Neural progenitor cell (in vitro differentiated cells): ENCODE measurements around the gene HFE. TPM values are rescaled to one million over a fixed set of nuclear protein-coding genes. Genes with fewer than 3 reads are reported as not detected.
A peak's percentile ranks its signal among the peaks of the same experiment; 100 is the strongest.

ENCODE experiments used
- DNase-seq: peaks from one replicate; pipeline ENCODE4 v3.0.0-alpha.2; 2016; ENCODE audit warnings: low spot score
- H2AFZ ChIP-seq: fragments of 200-600 bp; sonication (generic); replicated peaks from 2 replicates; pipeline ENCODE4 v1.6.1; 2016; ENCODE audit warnings: antibody characterized with exemption
- H3F3A ChIP-seq: fragments of 200-600 bp; sonication (generic); 2 replicates; pipeline ENCODE4 v1.6.1; 2016; ENCODE audit warnings: antibody characterized with exemption, low read depth
- H3K27ac ChIP-seq: fragments of 200-600 bp; sonication (generic); 2 replicates; pipeline ENCODE4 v1.5.1; 2016; ENCODE audit warnings: mild to moderate bottlenecking
- H3K27me3 ChIP-seq: fragments of 200-600 bp; sonication (generic); 2 replicates; pipeline ENCODE4 v1.6.1; 2016; ENCODE audit warnings: mild to moderate bottlenecking, moderate library complexity
- H3K36me3 ChIP-seq: fragments of 200-600 bp; sonication (generic); 2 replicates; pipeline ENCODE4 v1.5.1; 2016
- H3K4me1 ChIP-seq: fragments of 200-600 bp; sonication (generic); 2 replicates; pipeline ENCODE4 v1.6.1; 2016; ENCODE audit warnings: mixed run types
- H3K4me2 ChIP-seq: fragments of 200-600 bp; sonication (generic); 2 replicates; pipeline ENCODE4 v1.6.1; 2016
- H3K4me3 ChIP-seq: fragments of 200-600 bp; sonication (generic); 2 replicates; pipeline ENCODE4 v1.5.1; 2016
- H3K79me2 ChIP-seq: fragments of 200-600 bp; sonication (generic); 2 replicates; pipeline ENCODE4 v1.6.1; 2016; ENCODE audit warnings: low read depth
- H3K9ac ChIP-seq: fragments of 200-600 bp; sonication (generic); 2 replicates; pipeline ENCODE4 v1.6.1; 2016
- H3K9me3 ChIP-seq: fragments of 200-600 bp; sonication (generic); 2 replicates; pipeline ENCODE4 v1.5.1; 2016; ENCODE audit warnings: low read depth
- H4K20me1 ChIP-seq: fragments of 200-600 bp; sonication (generic); 2 replicates; pipeline ENCODE4 v1.6.1; 2016; ENCODE audit warnings: low read depth
- H3K27ac Mint-ChIP-seq: 3 replicates; pipeline ENCODE4 v1.8.0; 2021; ENCODE audit warnings: mixed read lengths
- H3K27me3 Mint-ChIP-seq: 2 replicates; pipeline ENCODE4 v1.8.0; 2022; ENCODE audit warnings: low read depth, mild to moderate bottlenecking, inconsistent platforms, moderate library complexity, mixed read lengths; ENCODE audit not compliant: insufficient read depth
- H3K36me3 Mint-ChIP-seq: 3 replicates; pipeline ENCODE4 v1.8.0; 2021; ENCODE audit warnings: mixed read lengths
- H3K4me1 Mint-ChIP-seq: 3 replicates; pipeline ENCODE4 v1.8.0; 2021; ENCODE audit warnings: mixed read lengths
- H3K4me3 Mint-ChIP-seq: 3 replicates; pipeline ENCODE4 v1.8.0; 2021; ENCODE audit warnings: mild to moderate bottlenecking, moderate library complexity, mixed read lengths
- H3K9me3 Mint-ChIP-seq: 3 replicates; pipeline ENCODE4 v1.8.0; 2020; ENCODE audit warnings: mixed read lengths
- EZH2 ChIP-seq: fragments of 200-600 bp; sonication (generic); IDR thresholded peaks from 2 replicates; pipeline ENCODE4 v1.6.1; 2017; ENCODE audit warnings: antibody characterized with exemption, mild to moderate bottlenecking, moderate library complexity
- EZH2phosphoT487 ChIP-seq: fragments of 200-600 bp; sonication (generic); IDR thresholded peaks from 2 replicates; pipeline ENCODE4 v1.6.1; 2017; ENCODE audit warnings: antibody characterized with exemption
- total RNA-seq: library from RNA; depleted of rRNA; stranded (reverse); fragments of >200 nt; gene quantifications from 2 replicates; pipeline ENCODE4 v1.2.3, GENCODE V29; 2015; ENCODE audit warnings: low replicate concordance
- TF ChIP-seq, protein P1 (sequence below): fragments of 200-600 bp; sonication (generic); IDR thresholded peaks from 2 replicates; pipeline ENCODE4 v1.5.1; 2017; ENCODE audit warnings: antibody characterized with exemption, mild to moderate bottlenecking

The HFE gene
- total RNA-seq, 1 donor from 2014 or later = 0.43 TPM

GRCh38 chr6:26053992-26054780 is 33.0 kb upstream of the HFE start:
- H3K9me3 Mint-ChIP-seq = peaks cover 3% of the 10 kb centered on the region
- H3K4me3 ChIP-seq = peak overlapping the region; percentile 90
- peaks cover 46% of the 10 kb centered on the region for H3F3A ChIP-seq
- no peaks in the 10 kb centered on the region for H3K9me3 ChIP-seq
- peak overlapping the region; percentile 99 for H3K27ac Mint-ChIP-seq
- peaks cover 4% of the 10 kb centered on the region for H3K79me2 ChIP-seq
- H3K36me3 Mint-ChIP-seq = peaks cover 1% of the 10 kb centered on the region
- DNase-seq = no peak
- H2AFZ ChIP-seq = no peak overlapping the region
- peak overlapping the region; percentile 97 for H3K4me3 Mint-ChIP-seq
- peak overlapping the region; percentile 90 for H3K27ac ChIP-seq
- TF ChIP-seq EZH2phosphoT487 (no peak), EZH2 (no peak)
- TF ChIP-seq, protein P1, sequence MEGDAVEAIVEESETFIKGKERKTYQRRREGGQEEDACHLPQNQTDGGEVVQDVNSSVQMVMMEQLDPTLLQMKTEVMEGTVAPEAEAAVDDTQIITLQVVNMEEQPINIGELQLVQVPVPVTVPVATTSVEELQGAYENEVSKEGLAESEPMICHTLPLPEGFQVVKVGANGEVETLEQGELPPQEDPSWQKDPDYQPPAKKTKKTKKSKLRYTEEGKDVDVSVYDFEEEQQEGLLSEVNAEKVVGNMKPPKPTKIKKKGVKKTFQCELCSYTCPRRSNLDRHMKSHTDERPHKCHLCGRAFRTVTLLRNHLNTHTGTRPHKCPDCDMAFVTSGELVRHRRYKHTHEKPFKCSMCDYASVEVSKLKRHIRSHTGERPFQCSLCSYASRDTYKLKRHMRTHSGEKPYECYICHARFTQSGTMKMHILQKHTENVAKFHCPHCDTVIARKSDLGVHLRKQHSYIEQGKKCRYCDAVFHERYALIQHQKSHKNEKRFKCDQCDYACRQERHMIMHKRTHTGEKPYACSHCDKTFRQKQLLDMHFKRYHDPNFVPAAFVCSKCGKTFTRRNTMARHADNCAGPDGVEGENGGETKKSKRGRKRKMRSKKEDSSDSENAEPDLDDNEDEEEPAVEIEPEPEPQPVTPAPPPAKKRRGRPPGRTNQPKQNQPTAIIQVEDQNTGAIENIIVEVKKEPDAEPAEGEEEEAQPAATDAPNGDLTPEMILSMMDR = no peak
- H3K27me3 Mint-ChIP-seq = peaks cover 6% of the 10 kb centered on the region
- H4K20me1 ChIP-seq = no peaks in the 10 kb centered on the region
- no peaks in the 10 kb centered on the region for H3K36me3 ChIP-seq
- peaks cover 33% of the 10 kb centered on the region for H3K4me1 Mint-ChIP-seq
- peak overlapping the region; percentile 11 for H3K9ac ChIP-seq
- H3K4me2 ChIP-seq = peak overlapping the region; percentile 89
- no peaks in the 10 kb centered on the region for H3K27me3 ChIP-seq
- peaks cover 24% of the 10 kb centered on the region for H3K4me1 ChIP-seq

GRCh38 chr6:26054781-26055718 is 32.2 kb upstream of the HFE start:
- Histone ChIP-seq H3F3A (peaks cover 44% of the 10 kb centered on the region), H3K9ac (peak overlapping the region; percentile 60), H2AFZ (no peak overlapping the region), H3K79me2 (peaks cover 4% of the 10 kb centered on the region), H3K4me1 (peaks cover 17% of the 10 kb centered on the region), H4K20me1 (no peaks in the 10 kb centered on the region), H3K9me3 (no peaks in the 10 kb centered on the region), H3K4me2 (peak overlapping the region; percentile 89), H3K27ac (peak overlapping the region; percentile 90), H3K27me3 (no peaks in the 10 kb centered on the region), H3K36me3 (no peaks in the 10 kb centered on the region), H3K4me3 (peak overlapping the region; percentile 90)
- Mint-ChIP-seq H3K27me3 (peaks cover 5% of the 10 kb centered on the region), H3K27ac (peak overlapping the region; percentile 99), H3K9me3 (peaks cover 3% of the 10 kb centered on the region), H3K4me1 (peaks cover 33% of the 10 kb centered on the region), H3K4me3 (peak overlapping the region; percentile 97), H3K36me3 (peaks cover 1% of the 10 kb centered on the region)
- peak; percentile 91 for DNase-seq
- TF ChIP-seq EZH2 (no peak), EZH2phosphoT487 (no peak)
- TF ChIP-seq, protein P1 = peak; percentile 20

- H3K4me3 Mint-ChIP-seq = peak overlapping the region; percentile 97
- peak overlapping the region; percentile 90 for H3K27ac ChIP-seq
- TF ChIP-seq, protein P1 = no peak
- TF ChIP-seq EZH2 = peak; percentile 48
Measured at GRCh38 chr6:26055719-26056582, 31.3 kb upstream of the HFE start.

More at GRCh38 chr6:26055719-26056582, 31.3 kb upstream of the HFE start:
- Histone ChIP-seq H3K9me3 (no peaks in the 10 kb centered on the region), H3K4me2 (peak overlapping the region; percentile 89), H2AFZ (no peak overlapping the region), H4K20me1 (no peaks in the 10 kb centered on the region), H3K36me3 (no peaks in the 10 kb centered on the region), H3K4me1 (peaks cover 17% of the 10 kb centered on the region), H3K27me3 (no peaks in the 10 kb centered on the region), H3K4me3 (peak overlapping the region; percentile 90), H3K79me2 (peaks cover 4% of the 10 kb centered on the region), H3K9ac (peak overlapping the region; percentile 60), H3F3A (peaks cover 44% of the 10 kb centered on the region)
- peaks cover 5% of the 10 kb centered on the region for H3K27me3 Mint-ChIP-seq
- peaks cover 3% of the 10 kb centered on the region for H3K9me3 Mint-ChIP-seq
- H3K27ac Mint-ChIP-seq = peak overlapping the region; percentile 99
- DNase-seq = peak; percentile 88
- H3K36me3 Mint-ChIP-seq = peaks cover 1% of the 10 kb centered on the region
- peaks cover 33% of the 10 kb centered on the region for H3K4me1 Mint-ChIP-seq
